ENCODE measurements around the gene FAXDC2. TPM values are rescaled to one million over a fixed set of nuclear protein-coding genes. Genes with fewer than 3 reads are reported as not detected.

FAXDC2 gene
- total RNA-seq, 1 donor from 2014 or later, result 25.3 TPM

DNA sequence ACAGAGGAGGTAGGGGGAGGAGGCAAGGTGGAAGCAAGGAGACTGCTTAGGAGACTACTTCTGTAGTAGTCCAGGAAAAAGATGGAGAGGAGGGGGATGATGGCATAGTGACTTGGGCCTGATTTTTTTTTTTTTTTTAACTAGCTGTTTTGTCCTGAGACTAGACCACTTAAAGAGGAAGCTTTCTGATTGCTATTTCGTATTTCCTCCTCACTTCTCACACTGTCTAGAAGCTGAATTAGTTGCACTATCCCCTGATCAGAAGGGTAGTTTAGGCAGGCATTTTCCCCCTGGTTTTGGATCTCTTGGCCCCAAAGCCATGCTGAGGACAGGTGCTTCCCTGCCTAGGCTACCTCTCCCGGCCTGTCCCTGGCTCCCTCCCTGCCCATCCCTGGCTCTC, 80.3 kb downstream of the FAXDC2 start:
- no peak overlapping the region for H3K4me3 ChIP-seq
- H3K27ac ChIP-seq, result peak overlapping the region; percentile 52 to 62
- H3K9me3 ChIP-seq, result no peaks in the 10 kb centered on the region
- TF ChIP-seq, protein P1, sequence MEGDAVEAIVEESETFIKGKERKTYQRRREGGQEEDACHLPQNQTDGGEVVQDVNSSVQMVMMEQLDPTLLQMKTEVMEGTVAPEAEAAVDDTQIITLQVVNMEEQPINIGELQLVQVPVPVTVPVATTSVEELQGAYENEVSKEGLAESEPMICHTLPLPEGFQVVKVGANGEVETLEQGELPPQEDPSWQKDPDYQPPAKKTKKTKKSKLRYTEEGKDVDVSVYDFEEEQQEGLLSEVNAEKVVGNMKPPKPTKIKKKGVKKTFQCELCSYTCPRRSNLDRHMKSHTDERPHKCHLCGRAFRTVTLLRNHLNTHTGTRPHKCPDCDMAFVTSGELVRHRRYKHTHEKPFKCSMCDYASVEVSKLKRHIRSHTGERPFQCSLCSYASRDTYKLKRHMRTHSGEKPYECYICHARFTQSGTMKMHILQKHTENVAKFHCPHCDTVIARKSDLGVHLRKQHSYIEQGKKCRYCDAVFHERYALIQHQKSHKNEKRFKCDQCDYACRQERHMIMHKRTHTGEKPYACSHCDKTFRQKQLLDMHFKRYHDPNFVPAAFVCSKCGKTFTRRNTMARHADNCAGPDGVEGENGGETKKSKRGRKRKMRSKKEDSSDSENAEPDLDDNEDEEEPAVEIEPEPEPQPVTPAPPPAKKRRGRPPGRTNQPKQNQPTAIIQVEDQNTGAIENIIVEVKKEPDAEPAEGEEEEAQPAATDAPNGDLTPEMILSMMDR (IDR thresholded peaks at IDR 0.05), result no peak
- no peaks in the 10 kb centered on the region for H3K27me3 ChIP-seq
- intact Hi-C loops (cut with DNase I), result no loop called here
- peaks cover 4 to 55% of the 10 kb centered on the region in 2 donors for H3K4me1 ChIP-seq
- DNase-seq (ENCODE audit: low spot score in 2 of 2), result no peak
- H3K36me3 ChIP-seq, result no peaks in the 10 kb centered on the region

Other genes starting within 250 kb of the FAXDC2 start
- 105 TPM for gene LARP1, start 95.2 kb downstream of the FAXDC2 start, total RNA-seq
- 32.1 TPM for gene CNOT8, start 8.0 kb upstream of the FAXDC2 start, total RNA-seq
- 11.0 TPM for gene GEMIN5, start 87.6 kb upstream of the FAXDC2 start, total RNA-seq
- gene MRPL22, start 90.5 kb upstream of the FAXDC2 start, total RNA-seq, result 7.8 TPM
- gene KIF4B, start 163.2 kb upstream of the FAXDC2 start, total RNA-seq, result not detected